Natural killer cell (primary cell): ENCODE results near the gene TACC2. TPM values are rescaled to one million over a fixed set of nuclear protein-coding genes. Genes with fewer than 3 reads are reported as not detected.

Experiments
- ATAC-seq, 3 donors: fragments of 150-1000 bp in 2 of 3; fragments of 200-7000 bp in 1 of 3; cut with Tn5 transposase; 1 replicate in 1 of 3; 2 replicates in 2 of 3; pipeline ENCODE4 v1.10.0; 2021; ENCODE audit warnings: mild to moderate bottlenecking in 2 of 3, moderate library complexity in 2 of 3
- DNase-seq, 2 donors: peaks; one replicate each; pipeline versions ENCODE4 v3.0.0 to v3.0.0-alpha.2; 2013 to 2021; ENCODE audit warnings: mixed read lengths in 1 of 2
- H3K27ac ChIP-seq: one replicate; pipeline ENCODE4 v1.5.1; 2013; ENCODE audit warnings: mild to moderate bottlenecking, low read length
- H3K27me3 ChIP-seq: one replicate; pipeline ENCODE4 v1.6.1; 2013; ENCODE audit warnings: low read length; ENCODE audit not compliant: control insufficient read depth, insufficient read depth
- H3K36me3 ChIP-seq: one replicate; pipeline ENCODE4 v1.6.1; 2013; ENCODE audit warnings: low read length; ENCODE audit not compliant: control insufficient read depth, insufficient read depth
- H3K4me1 ChIP-seq: one replicate; pipeline ENCODE4 v1.6.1; 2013; ENCODE audit warnings: low read length; ENCODE audit not compliant: control insufficient read depth, insufficient read depth
- H3K4me3 ChIP-seq: one replicate; pipeline ENCODE4 v1.5.1; 2013; ENCODE audit warnings: low read length
- H3K9me3 ChIP-seq: one replicate; pipeline ENCODE4 v1.6.1; 2013; ENCODE audit warnings: low read length; ENCODE audit not compliant: control insufficient read depth, insufficient read depth
- H3K27ac Mint-ChIP-seq, 2 donors: one replicate each; pipeline ENCODE4 v1.8.0; 2022; ENCODE audit warnings: mild to moderate bottlenecking in 2 of 2, mixed read lengths in 2 of 2, moderate library complexity in 1 of 2
- H3K27me3 Mint-ChIP-seq, 2 donors: one replicate each; pipeline ENCODE4 v1.8.0; 2022; ENCODE audit warnings: low read depth in 2 of 2, mixed read lengths in 2 of 2
- H3K36me3 Mint-ChIP-seq: one replicate; pipeline ENCODE4 v1.8.0; 2022; ENCODE audit warnings: mixed read lengths
- H3K4me1 Mint-ChIP-seq, 2 donors: one replicate each; pipeline ENCODE4 v1.8.0; 2022; ENCODE audit warnings: mixed read lengths in 2 of 2
- H3K4me3 Mint-ChIP-seq: one replicate; pipeline ENCODE4 v1.8.0; 2022; ENCODE audit warnings: mild to moderate bottlenecking, moderate library complexity, mixed read lengths
- H3K9me3 Mint-ChIP-seq, 2 donors: one replicate each; pipeline ENCODE4 v1.8.0; 2022; ENCODE audit warnings: mixed read lengths in 2 of 2
- CTCF ChIP-seq: fragments of 200-600 bp; IDR thresholded peaks from one replicate; pipeline ENCODE4 v1.8.0; 2022; ENCODE audit warnings: antibody characterized with exemption
- WGBS: methylation state at CpG from one replicate; pipeline ENCODE4 v1.1.7; 2013; ENCODE audit warnings: missing lambda C conversion rate; ENCODE audit not compliant: insufficient coverage; 5-methylcytosine and 5-hydroxymethylcytosine counted together
- intact Hi-C: fragments of 100-400 bp; cut with micrococcal nuclease; formaldehyde crosslinking; loops from one replicate; pipeline ENCODE4 v1.14.2; 2022
- total RNA-seq, 4 donors: library from RNA; stranded (reverse); fragments of 120-200 nt in 1 of 4; gene quantifications; one replicate each; pipeline versions ENCODE4 v1.2.3 to v1.2.4, GENCODE V29; 2013 to 2022

Gene TACC2
- total RNA-seq, 3 donors from 2014 or later (not counting 1 experiment from before 2014, with no cell fraction given): not detected

DNA sequence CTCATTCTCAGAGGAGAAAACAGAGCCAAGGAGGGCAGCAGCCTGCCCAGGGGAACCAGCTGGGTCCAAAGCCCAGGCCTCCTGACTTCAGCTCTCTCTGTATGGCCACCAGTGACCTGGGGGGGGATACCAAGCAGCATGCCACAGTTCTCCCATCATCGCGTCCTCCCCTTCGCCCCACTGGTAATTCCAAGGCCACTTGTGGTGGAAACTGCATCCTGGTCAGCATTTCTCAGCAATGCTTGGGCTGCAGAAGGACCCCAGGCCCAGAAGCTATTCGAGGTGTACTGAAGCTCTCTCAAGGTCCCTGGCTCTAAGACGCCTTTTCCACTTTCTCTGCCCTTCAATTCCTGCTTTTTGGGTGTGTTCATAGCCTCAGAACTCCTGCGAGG lies 309.2 kb downstream of the TACC2 start:
- no peaks in the 10 kb centered on the region for H3K9me3 ChIP-seq
- intact Hi-C loops: loop anchor here (1.0 to 2.0 kb wide), 4 partner anchors 45 to 407 kb away; no protein-coding TSS in a partner anchor
- ATAC-seq: no peak
- Mint-ChIP-seq H3K4me3 (no peak overlapping the region), H3K27me3 (peaks cover 12 to 14% of the 10 kb centered on the region in 2 donors), H3K36me3 (no peaks in the 10 kb centered on the region), H3K27ac (no peak overlapping the region), H3K9me3 (no peaks in the 10 kb centered on the region), H3K4me1 (peaks cover 18 to 21% of the 10 kb centered on the region in 2 donors)
- H3K27me3 ChIP-seq: no peaks in the 10 kb centered on the region
- 88% methylated on average over 6 of the region's 6 CpGs for WGBS
- H3K36me3 ChIP-seq: no peaks in the 10 kb centered on the region
- no peak for TF ChIP-seq CTCF
- H3K4me1 ChIP-seq: peaks cover 28% of the 10 kb centered on the region
- no peak for DNase-seq
- no peak overlapping the region for H3K4me3 ChIP-seq
- H3K27ac ChIP-seq: no peak overlapping the region

- Histone ChIP-seq H3K27ac (no peak overlapping the region), H3K4me3 (no peak overlapping the region), H3K36me3 (no peaks in the 10 kb centered on the region), H3K27me3 (no peaks in the 10 kb centered on the region), H3K4me1 (peaks cover 28% of the 10 kb centered on the region), H3K9me3 (no peaks in the 10 kb centered on the region)
- Mint-ChIP-seq H3K4me3 (no peak overlapping the region), H3K27me3 (peaks cover 12 to 14% of the 10 kb centered on the region in 2 donors), H3K4me1 (peaks cover 18 to 21% of the 10 kb centered on the region in 2 donors), H3K36me3 (no peaks in the 10 kb centered on the region), H3K9me3 (no peaks in the 10 kb centered on the region), H3K27ac (no peak overlapping the region)
- intact Hi-C loops: loop anchor here (1.0 to 2.0 kb wide), 4 partner anchors 44 to 406 kb away; no protein-coding TSS in a partner anchor
- 33% methylated on average over 14 of the region's 15 CpGs for WGBS
- peak; percentile 50 to 85 for DNase-seq
- TF ChIP-seq CTCF: peak; percentile 89
- peak; percentile 84 to 94 (median 93) for ATAC-seq
Measured at GRCh38 chr10:122298598-122299301, 309.8 kb downstream of the TACC2 start.

GRCh38 chr10:122299423-122300075 lies 310.6 kb downstream of the TACC2 start:
- intact Hi-C loops: loop anchor here (2.0 kb wide), 2 partner anchors 43 to 405 kb away; no protein-coding TSS in a partner anchor
- ATAC-seq: no peak
- 91% methylated on average over 14 of the region's 14 CpGs for WGBS
- Histone ChIP-seq H3K9me3 (no peaks in the 10 kb centered on the region), H3K36me3 (no peaks in the 10 kb centered on the region), H3K4me1 (peaks cover 28% of the 10 kb centered on the region), H3K27me3 (no peaks in the 10 kb centered on the region), H3K4me3 (no peak overlapping the region), H3K27ac (no peak overlapping the region)
- H3K4me1 Mint-ChIP-seq: peaks cover 18% of the 10 kb centered on the region in 2 donors
- H3K27ac Mint-ChIP-seq: no peak overlapping the region
- DNase-seq: no peak
- H3K36me3 Mint-ChIP-seq: no peaks in the 10 kb centered on the region
- no peak for TF ChIP-seq CTCF
- H3K27me3 Mint-ChIP-seq: peaks cover 12 to 14% of the 10 kb centered on the region in 2 donors
- H3K9me3 Mint-ChIP-seq: no peaks in the 10 kb centered on the region
- H3K4me3 Mint-ChIP-seq: no peak overlapping the region
